ENCODE measurements around the gene EPB41L4A. TPM values are rescaled to one million over a fixed set of nuclear protein-coding genes. Genes with fewer than 3 reads are reported as not detected.

The EPB41L4A gene
- total RNA-seq, 2 experiments from 2014 or later = 1.3 to 1.5 TPM

DNA sequence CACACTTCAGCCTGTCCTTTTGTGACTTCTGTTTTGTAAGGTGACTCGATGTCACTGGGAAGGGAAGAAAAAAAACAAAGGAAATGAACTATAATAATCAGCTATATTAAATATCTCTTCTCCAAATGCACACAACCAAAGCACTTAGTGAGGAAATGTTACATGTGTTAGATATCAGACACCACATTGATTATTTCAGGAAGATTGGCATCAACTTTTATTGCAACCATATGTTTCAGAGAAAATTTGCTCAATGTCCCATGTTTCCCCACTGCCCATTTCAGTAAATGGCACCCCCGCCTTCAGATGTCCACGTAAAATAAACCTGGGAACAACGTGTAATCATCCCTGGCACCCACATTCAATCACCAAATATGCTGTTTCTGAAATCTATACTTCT is 151.8 kb downstream of the EPB41L4A start:
- peaks cover 3% of the 10 kb centered on the region for H3K4me1 Mint-ChIP-seq
- H3K27me3 Mint-ChIP-seq = peaks cover 9% of the 10 kb centered on the region
- H3K9me3 Mint-ChIP-seq (ENCODE audit: low read depth) = no peaks in the 10 kb centered on the region
- CTCF ChIA-PET = no interaction called here
- DNase-seq (no peak), ATAC-seq (no peak)
- H3K27ac Mint-ChIP-seq = no peak overlapping the region
- no peaks in the 10 kb centered on the region for H3K36me3 Mint-ChIP-seq
- no peak overlapping the region for H3K4me3 Mint-ChIP-seq

DNA sequence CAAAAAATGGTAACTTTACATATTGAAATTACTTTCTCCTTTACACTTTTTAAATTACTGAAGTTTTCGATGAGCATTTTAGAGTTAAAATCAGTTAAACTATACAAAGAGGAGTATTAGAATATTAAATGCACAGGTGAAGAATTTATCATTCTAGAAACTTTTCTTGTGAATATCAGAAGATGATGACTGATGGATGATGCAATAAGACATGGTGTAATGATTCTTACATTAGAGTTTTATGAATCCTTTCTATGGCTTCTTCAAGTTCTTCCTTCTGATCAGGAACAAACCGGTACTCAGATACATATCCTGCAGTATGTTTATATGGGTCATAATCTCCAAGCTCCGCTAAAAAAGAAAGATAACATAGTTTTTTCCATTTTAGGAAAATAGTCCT is 154.4 kb downstream of the EPB41L4A start:
- CTCF ChIA-PET = no interaction called here
- ATAC-seq (no peak), DNase-seq (no peak)
- H3K4me1 Mint-ChIP-seq = no peaks in the 10 kb centered on the region
- no peak overlapping the region for H3K4me3 Mint-ChIP-seq
- H3K9me3 Mint-ChIP-seq (ENCODE audit: low read depth) = no peaks in the 10 kb centered on the region
- no peak overlapping the region for H3K27ac Mint-ChIP-seq
- H3K27me3 Mint-ChIP-seq = peaks cover 13% of the 10 kb centered on the region
- H3K36me3 Mint-ChIP-seq = no peaks in the 10 kb centered on the region

DNA sequence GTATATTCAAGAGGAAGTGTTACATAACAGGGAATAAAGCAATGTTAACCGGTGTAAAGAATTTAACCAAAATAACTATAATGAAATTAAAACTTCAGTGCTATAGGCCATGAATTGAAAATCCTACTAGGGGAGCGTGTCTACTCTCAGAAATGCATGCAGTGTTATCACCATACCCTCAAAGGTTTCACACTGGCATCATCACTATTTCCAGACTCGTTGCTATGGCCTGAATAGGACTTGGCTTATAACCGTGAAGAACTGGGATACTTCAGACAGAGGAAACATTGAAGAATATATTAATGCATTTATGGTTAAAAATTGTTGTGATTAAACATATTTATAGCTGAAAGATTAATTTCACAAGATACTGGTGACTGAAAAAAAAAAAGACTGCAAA is 154.9 kb downstream of the EPB41L4A start:
- no peak overlapping the region for H3K4me3 Mint-ChIP-seq
- CTCF ChIA-PET = no interaction called here

DNA sequence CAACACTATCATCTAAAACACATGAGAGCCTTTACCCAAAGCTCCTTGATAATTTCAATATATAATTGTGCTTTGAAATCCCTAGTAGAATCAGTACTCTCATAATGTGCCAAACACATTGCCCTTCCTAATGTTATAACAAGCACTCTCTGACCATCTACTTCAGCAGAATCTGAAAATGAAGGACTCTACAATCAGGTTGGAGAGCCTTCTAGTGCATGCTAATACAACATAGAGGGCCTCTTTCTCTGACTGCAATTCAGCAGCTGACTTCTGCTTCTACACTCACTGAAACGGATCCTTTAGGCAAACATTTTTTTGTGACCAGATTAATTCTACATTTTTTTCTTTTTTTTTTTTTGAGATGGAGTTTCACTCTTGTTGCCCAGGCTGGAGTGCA is 155.6 kb downstream of the EPB41L4A start:
- peaks cover 23% of the 10 kb centered on the region for H3K27me3 Mint-ChIP-seq
- H3K4me3 Mint-ChIP-seq = no peak overlapping the region
- DNase-seq (no peak), ATAC-seq (no peak)
- no peaks in the 10 kb centered on the region for H3K4me1 Mint-ChIP-seq
- CTCF ChIA-PET = no interaction called here
- no peaks in the 10 kb centered on the region for H3K9me3 Mint-ChIP-seq (ENCODE audit: low read depth)
- H3K36me3 Mint-ChIP-seq = no peaks in the 10 kb centered on the region
- no peak overlapping the region for H3K27ac Mint-ChIP-seq

More for the DNA sequence above, 154.9 kb downstream of the EPB41L4A start:
- H3K27ac Mint-ChIP-seq = no peak overlapping the region
- no peaks in the 10 kb centered on the region for H3K36me3 Mint-ChIP-seq
- no peak for DNase-seq
- no peaks in the 10 kb centered on the region for H3K9me3 Mint-ChIP-seq (ENCODE audit: low read depth)
- ATAC-seq = no peak
- H3K27me3 Mint-ChIP-seq = peaks cover 18% of the 10 kb centered on the region
- H3K4me1 Mint-ChIP-seq = no peaks in the 10 kb centered on the region

- Mint-ChIP-seq H3K4me1 (no peaks in the 10 kb centered on the region), H3K36me3 (no peaks in the 10 kb centered on the region), H3K9me3 (ENCODE audit: low read depth) (no peaks in the 10 kb centered on the region), H3K27me3 (peaks cover 25% of the 10 kb centered on the region), H3K4me3 (no peak overlapping the region), H3K27ac (no peak overlapping the region)
- DNase-seq (no peak), ATAC-seq (no peak)
- CTCF ChIA-PET = no interaction called here
These were observed 160.5 kb downstream of the EPB41L4A start for GRCh38 chr5:112258571-112258970.

DNA sequence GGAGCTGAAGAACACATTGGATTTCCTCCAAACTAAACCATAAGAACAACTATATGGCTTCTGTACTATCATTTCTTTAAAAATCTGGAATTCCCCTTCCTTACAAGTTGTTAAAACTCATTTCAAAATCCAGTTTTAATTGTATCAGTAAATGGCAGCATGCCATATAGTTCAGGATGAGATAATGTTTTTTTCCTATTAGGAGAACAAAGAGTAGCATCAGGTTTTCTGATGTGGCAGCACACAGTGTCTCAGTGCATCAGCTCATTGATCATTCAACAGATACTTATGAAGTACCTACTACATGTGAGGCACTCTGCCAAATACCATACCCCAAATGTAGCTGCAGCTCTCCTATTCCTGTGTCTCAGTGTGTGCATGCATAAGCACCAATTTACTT is 161.1 kb downstream of the EPB41L4A start:
- Mint-ChIP-seq H3K27ac (no peak overlapping the region), H3K9me3 (ENCODE audit: low read depth) (no peaks in the 10 kb centered on the region), H3K27me3 (peaks cover 25% of the 10 kb centered on the region), H3K4me3 (no peak overlapping the region), H3K36me3 (no peaks in the 10 kb centered on the region), H3K4me1 (no peaks in the 10 kb centered on the region)
- DNase-seq (no peak), ATAC-seq (no peak)
- CTCF ChIA-PET = no interaction called here

DNA sequence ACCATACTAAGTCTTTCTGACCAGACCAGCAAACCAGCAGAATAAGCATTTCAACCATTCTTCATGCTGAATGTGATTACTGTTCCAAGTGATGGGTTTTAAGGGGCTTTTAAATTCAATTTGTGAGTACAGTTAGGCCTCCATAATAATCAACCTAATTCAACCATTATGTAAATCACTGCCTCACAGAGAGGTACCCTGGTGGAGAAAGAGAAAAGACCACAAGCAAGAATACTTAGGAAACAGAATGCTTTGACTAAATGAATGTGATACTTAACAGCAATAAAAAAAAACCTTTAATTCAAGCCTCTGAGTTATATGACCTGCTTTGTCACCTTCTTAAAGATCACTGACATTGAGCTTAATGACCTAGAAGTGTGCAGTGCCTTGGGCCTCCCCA is 162.1 kb downstream of the EPB41L4A start:
- H3K4me3 Mint-ChIP-seq = no peak overlapping the region
- CTCF ChIA-PET = no interaction called here

DNA sequence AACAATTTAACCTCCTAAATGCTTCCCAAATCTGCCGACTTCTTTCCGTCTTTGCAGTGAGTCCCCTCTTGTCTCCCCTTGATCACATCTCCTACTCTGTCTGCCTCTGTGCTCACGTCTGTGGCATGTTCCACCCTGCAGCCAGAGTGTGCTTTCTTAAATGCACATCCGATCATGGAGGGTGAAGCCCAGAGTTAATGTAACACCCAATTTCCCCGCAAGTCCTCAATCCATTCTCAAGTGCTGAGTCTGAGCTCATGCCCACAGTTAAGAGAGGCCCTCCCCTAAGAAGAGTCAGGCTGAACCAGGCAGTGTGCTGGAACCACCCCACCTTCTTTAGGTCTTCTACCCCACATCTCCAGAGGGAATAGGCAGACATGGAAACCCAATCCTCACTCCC is 164.8 kb downstream of the EPB41L4A start:
- ATAC-seq (no peak), DNase-seq (no peak)
- no peak overlapping the region for H3K4me3 Mint-ChIP-seq
- no peak overlapping the region for H3K27ac Mint-ChIP-seq
- peaks cover 21% of the 10 kb centered on the region for H3K27me3 Mint-ChIP-seq
- no peaks in the 10 kb centered on the region for H3K9me3 Mint-ChIP-seq (ENCODE audit: low read depth)
- CTCF ChIA-PET = no interaction called here
- no peaks in the 10 kb centered on the region for H3K4me1 Mint-ChIP-seq
- no peaks in the 10 kb centered on the region for H3K36me3 Mint-ChIP-seq

More for the DNA sequence above, 162.1 kb downstream of the EPB41L4A start:
- H3K9me3 Mint-ChIP-seq (ENCODE audit: low read depth) = no peaks in the 10 kb centered on the region
- ATAC-seq (no peak), DNase-seq (no peak)
- H3K36me3 Mint-ChIP-seq = no peaks in the 10 kb centered on the region
- no peak overlapping the region for H3K27ac Mint-ChIP-seq
- no peaks in the 10 kb centered on the region for H3K4me1 Mint-ChIP-seq
- H3K27me3 Mint-ChIP-seq = peaks cover 25% of the 10 kb centered on the region

DNA sequence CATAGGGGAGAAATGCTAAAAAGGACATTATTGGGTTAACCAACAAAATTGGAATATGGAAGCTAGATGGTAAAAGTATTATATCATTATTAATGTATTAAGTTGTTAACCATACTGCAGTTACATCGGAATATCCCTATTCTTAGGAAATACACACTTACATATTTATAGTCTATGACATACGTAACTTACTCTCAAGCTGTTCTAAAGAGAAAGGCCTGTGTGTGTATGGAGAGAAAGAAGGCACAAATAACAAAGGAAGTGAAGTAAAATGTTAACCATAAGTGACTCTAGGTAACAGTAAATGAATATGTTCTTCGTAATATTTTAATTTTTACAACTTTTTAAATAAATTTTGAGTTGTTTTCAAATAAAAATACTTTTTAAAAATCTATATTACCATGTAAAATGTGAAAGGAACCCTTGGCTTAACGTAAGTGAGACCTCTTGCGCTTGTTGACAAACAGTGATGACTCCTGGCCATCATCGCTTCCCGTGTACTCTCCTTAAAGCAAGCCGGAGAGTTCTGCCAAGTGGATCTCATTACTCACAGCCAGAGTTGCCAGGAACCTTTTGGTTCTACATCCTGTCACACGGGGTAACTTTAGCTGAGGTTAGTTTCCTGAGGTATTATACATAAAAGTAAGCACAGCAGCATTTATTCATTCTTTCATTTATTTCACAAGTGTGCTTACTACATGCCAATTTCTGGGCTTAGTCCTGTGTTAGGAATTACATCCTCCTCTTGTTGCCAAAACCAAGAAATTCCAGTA is 165.4 kb downstream of the EPB41L4A start:
- DNase-seq = no peak
- CTCF ChIA-PET = no interaction called here
- no peak for ATAC-seq
- H3K27ac Mint-ChIP-seq = no peak overlapping the region
- no peaks in the 10 kb centered on the region for H3K9me3 Mint-ChIP-seq (ENCODE audit: low read depth)
- H3K4me3 Mint-ChIP-seq = no peak overlapping the region
- no peaks in the 10 kb centered on the region for H3K36me3 Mint-ChIP-seq
- peaks cover 20% of the 10 kb centered on the region for H3K27me3 Mint-ChIP-seq
- no peaks in the 10 kb centered on the region for H3K4me1 Mint-ChIP-seq

DNA sequence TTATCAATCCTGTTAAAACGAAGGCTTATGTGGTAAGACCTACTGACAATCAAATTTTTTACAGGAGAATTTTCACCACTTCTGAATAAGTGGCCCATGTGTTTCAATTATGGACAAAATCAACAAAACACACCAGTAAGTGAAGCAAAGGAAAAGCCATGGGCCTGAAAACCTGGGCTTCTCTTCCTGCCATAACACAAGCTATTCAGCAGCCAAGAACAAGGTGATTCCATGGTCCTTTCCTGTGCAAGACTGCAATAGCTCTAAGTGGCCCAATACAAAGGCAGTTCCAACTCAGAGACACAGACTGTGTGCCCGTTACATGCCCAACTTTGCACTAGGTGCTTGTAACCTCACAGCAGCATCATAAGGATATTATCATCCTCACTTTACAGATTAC is 168.5 kb downstream of the EPB41L4A start:
- ATAC-seq = no peak
- no peaks in the 10 kb centered on the region for H3K36me3 Mint-ChIP-seq
- no peak overlapping the region for H3K27ac Mint-ChIP-seq
- DNase-seq = no peak
- CTCF ChIA-PET = no interaction called here
- no peak overlapping the region for H3K4me3 Mint-ChIP-seq
- H3K9me3 Mint-ChIP-seq (ENCODE audit: low read depth) = no peaks in the 10 kb centered on the region
- H3K4me1 Mint-ChIP-seq = no peaks in the 10 kb centered on the region
- peaks cover 19% of the 10 kb centered on the region for H3K27me3 Mint-ChIP-seq

GRCh38 chr5:112248623-112249022 is 170.5 kb downstream of the EPB41L4A start:
- no peaks in the 10 kb centered on the region for H3K36me3 Mint-ChIP-seq
- DNase-seq (no peak), ATAC-seq (no peak)
- no peaks in the 10 kb centered on the region for H3K9me3 Mint-ChIP-seq (ENCODE audit: low read depth)
- H3K27ac Mint-ChIP-seq = no peak overlapping the region
- CTCF ChIA-PET = no interaction called here
- H3K4me3 Mint-ChIP-seq = no peak overlapping the region
- no peaks in the 10 kb centered on the region for H3K4me1 Mint-ChIP-seq
- H3K27me3 Mint-ChIP-seq = peaks cover 26% of the 10 kb centered on the region

- DNase-seq (no peak), ATAC-seq (no peak)
- H3K9me3 Mint-ChIP-seq (ENCODE audit: low read depth) = no peaks in the 10 kb centered on the region
- CTCF ChIA-PET = no interaction called here
- H3K36me3 Mint-ChIP-seq = no peaks in the 10 kb centered on the region
- H3K4me3 Mint-ChIP-seq = no peak overlapping the region
- H3K27ac Mint-ChIP-seq = no peak overlapping the region
- no peaks in the 10 kb centered on the region for H3K4me1 Mint-ChIP-seq
- H3K27me3 Mint-ChIP-seq = peaks cover 26% of the 10 kb centered on the region
These were observed 171.1 kb downstream of the EPB41L4A start for GRCh38 chr5:112247960-112248359.

DNA sequence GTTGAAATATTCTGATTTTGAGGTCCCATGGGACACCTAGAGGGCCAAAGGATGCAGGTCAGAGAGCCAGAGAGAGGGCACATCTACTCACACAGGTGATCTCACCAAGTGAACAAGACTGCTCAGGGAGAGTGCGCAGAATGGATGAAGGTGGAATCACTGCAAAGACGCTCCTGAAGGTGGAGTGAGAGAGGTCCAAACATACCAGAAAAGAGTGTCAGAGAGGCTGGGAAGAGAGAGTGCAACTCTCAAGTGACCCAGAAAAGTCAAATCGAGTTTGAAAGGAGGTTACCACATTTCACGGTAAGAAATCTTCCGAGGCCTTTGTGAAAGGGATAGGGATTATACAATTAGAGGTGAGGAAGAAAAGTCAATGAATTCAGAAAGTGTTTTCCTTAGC is 173.4 kb downstream of the EPB41L4A start:
- CTCF ChIA-PET = no interaction called here
- Mint-ChIP-seq H3K27me3 (peaks cover 30% of the 10 kb centered on the region), H3K27ac (no peak overlapping the region), H3K4me1 (no peaks in the 10 kb centered on the region), H3K4me3 (no peak overlapping the region), H3K9me3 (ENCODE audit: low read depth) (no peaks in the 10 kb centered on the region), H3K36me3 (no peaks in the 10 kb centered on the region)
- ATAC-seq (no peak), DNase-seq (no peak)

DNA sequence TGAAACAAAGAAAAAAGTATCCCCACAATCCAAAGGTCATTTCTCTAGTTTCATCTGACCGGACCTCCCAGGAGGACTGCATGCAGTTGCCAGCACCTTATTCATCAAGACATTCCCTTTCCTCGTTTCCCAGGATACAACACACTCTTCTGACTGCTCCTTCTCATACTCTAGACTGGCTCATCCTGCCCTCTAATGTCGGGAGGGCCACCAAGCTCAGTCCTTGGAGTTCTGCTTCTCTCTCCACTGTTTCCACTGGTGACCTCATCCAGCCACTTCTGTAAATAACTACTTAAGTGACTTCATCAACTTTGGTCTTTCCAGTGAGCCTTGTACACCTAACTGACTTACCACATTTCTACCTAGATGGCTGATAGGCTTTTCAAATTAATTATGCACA is 179.1 kb downstream of the EPB41L4A start:
- DNase-seq = no peak
- Mint-ChIP-seq H3K4me3 (no peak overlapping the region), H3K9me3 (ENCODE audit: low read depth) (no peaks in the 10 kb centered on the region), H3K27ac (no peak overlapping the region), H3K4me1 (no peaks in the 10 kb centered on the region), H3K36me3 (no peaks in the 10 kb centered on the region), H3K27me3 (peaks cover 33% of the 10 kb centered on the region)
- CTCF ChIA-PET = no interaction called here
- ATAC-seq = no peak

DNA sequence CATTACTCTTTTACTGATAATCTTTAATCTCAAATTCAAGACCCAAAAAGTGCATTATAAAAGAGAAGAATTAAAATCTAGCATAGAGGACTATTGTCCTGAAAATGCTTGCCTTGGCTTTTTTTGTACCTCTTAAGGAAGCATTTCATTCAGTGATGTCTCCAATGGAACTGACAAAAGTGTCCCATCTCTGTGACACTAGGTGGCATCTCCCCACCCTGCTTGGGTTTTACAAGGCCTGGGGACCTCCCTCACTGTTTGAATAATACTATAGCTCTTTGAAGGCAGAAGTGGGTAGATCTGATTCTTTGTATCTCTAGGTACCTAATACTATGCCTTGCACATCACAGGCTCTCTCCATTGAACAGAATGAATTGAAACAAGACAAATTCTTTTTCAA is 180.6 kb downstream of the EPB41L4A start:
- Mint-ChIP-seq H3K4me3 (no peak overlapping the region), H3K27ac (no peak overlapping the region), H3K36me3 (no peaks in the 10 kb centered on the region), H3K9me3 (ENCODE audit: low read depth) (no peaks in the 10 kb centered on the region), H3K27me3 (peaks cover 28% of the 10 kb centered on the region), H3K4me1 (no peaks in the 10 kb centered on the region)
- ATAC-seq (no peak), DNase-seq (no peak)
- CTCF ChIA-PET = no interaction called here
